GM12891 (cell line): Measurements from ENCODE around the gene OPRL1.
"Not testable (repeated sequence)": the region's sequence is repeated elsewhere in the genome, so short reads cannot be mapped to it uniquely, and the experiment has no call there.

Experiments
- DNase-seq: peaks from one replicate; pipeline ENCODE4 v3.0.0; 2011; ENCODE audit warnings: low spot score; ENCODE audit not compliant: insufficient read length
- FAIRE-seq: peaks from 2 replicates; lab custom pipeline; 2011; peaks lifted over from hg19 to GRCh38; lab: Jason Lieb, UNC
- PAX5 ChIP-seq: IDR thresholded peaks from 2 replicates; pipeline ENCODE4 v1.6.1; 2011; ENCODE audit warnings: low read length, moderate library complexity, mild to moderate bottlenecking; ENCODE audit not compliant: insufficient read depth, severe bottlenecking
- POLR2A ChIP-seq: IDR thresholded peaks from 2 replicates; pipeline ENCODE4 v1.6.1; 2011; ENCODE audit warnings: low read depth, low read length, control low read depth
- POLR2AphosphoS5 ChIP-seq: IDR thresholded peaks from 2 replicates; pipeline ENCODE4 v1.6.1; 2011; ENCODE audit warnings: low read depth, low read length, control low read depth
- POU2F2 ChIP-seq: IDR thresholded peaks from 2 replicates; pipeline ENCODE4 v1.6.1; 2011; ENCODE audit warnings: low read depth, mild to moderate bottlenecking, control low read depth, low read length, moderate library complexity
- SPI1 ChIP-seq: IDR thresholded peaks from 2 replicates; pipeline ENCODE4 v1.6.1; 2011; ENCODE audit warnings: low read depth, low read length, control low read depth
- TAF1 ChIP-seq: IDR thresholded peaks from 2 replicates; pipeline ENCODE4 v1.6.1; 2011; ENCODE audit warnings: low read depth, low read length, control low read depth

The OPRL1 gene

GRCh38 chr20:64086801-64087200, 6.9 kb downstream of the OPRL1 start:
- DNase-seq (no peak), FAIRE-seq (no peak)
- TF ChIP-seq PAX5 (no peak), TAF1 (no peak), POLR2A (no peak), SPI1 (no peak), POU2F2 (no peak), POLR2AphosphoS5 (no peak)

- not testable (repeated sequence) for DNase-seq, FAIRE-seq
Measured at GRCh38 chr20:64087226-64087825, 7.4 kb downstream of the OPRL1 start.

- peak; percentile 93 for FAIRE-seq
- DNase-seq, result not testable (repeated sequence)
Measured at GRCh38 chr20:64088586-64088985, 8.7 kb downstream of the OPRL1 start.

DNA sequence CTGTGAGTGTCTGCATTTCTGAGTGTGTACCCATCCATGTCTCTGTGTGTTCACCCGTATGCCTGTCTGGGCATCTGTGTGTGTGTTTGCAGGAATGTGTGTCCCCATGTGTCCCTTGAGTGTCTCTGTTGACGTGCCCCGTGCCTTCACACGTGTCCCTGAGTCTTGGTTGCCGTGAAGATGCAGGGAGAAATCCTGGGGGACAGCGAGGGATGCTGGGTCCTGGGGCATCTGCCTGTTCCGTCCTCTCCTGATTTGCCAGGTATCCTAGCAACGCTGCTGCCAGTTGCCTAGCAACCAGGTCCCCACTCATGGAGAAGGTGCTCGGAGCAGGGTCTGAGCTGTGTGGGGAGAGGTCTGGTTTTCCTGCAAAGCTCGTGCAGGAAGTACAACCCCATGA, 10.3 kb downstream of the OPRL1 start:
- no peak for DNase-seq
- TF ChIP-seq POLR2A (no peak), POU2F2 (no peak), SPI1 (no peak), TAF1 (no peak), PAX5 (no peak), POLR2AphosphoS5 (no peak)
- FAIRE-seq, result no peak

DNA sequence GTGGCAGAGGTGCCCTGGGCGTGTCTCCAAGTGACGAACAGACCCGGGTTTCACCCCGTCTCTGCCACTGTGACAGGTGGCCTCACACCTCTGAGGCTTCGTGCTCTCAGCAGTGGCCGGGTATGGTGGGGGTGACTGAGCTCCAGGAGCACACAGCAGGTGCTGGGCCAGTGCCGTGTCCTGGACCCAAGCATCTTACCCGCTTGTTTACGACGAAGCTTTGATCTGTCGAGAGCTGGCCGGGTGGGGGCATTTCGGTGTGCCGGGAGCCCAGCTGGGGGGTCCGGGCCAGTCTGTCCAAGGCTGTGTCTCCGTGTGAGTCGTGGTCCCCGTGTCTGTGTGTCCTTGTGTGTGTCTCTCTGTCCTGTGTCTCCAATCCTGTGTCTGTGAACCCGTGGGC, 11.5 kb downstream of the OPRL1 start:
- FAIRE-seq (no peak), DNase-seq (no peak)
- TF ChIP-seq POLR2AphosphoS5 (no peak), PAX5 (no peak), TAF1 (no peak), POLR2A (no peak), SPI1 (no peak), POU2F2 (no peak)

GRCh38 chr20:64091770-64092169, 11.9 kb downstream of the OPRL1 start:
- no peak for TF ChIP-seq POLR2A
- TF ChIP-seq PAX5, result no peak
- no peak for TF ChIP-seq POU2F2
- no peak for TF ChIP-seq SPI1
- TF ChIP-seq POLR2AphosphoS5, result no peak
- TF ChIP-seq TAF1, result no peak
- DNase-seq, result no peak
- no peak for FAIRE-seq

DNA sequence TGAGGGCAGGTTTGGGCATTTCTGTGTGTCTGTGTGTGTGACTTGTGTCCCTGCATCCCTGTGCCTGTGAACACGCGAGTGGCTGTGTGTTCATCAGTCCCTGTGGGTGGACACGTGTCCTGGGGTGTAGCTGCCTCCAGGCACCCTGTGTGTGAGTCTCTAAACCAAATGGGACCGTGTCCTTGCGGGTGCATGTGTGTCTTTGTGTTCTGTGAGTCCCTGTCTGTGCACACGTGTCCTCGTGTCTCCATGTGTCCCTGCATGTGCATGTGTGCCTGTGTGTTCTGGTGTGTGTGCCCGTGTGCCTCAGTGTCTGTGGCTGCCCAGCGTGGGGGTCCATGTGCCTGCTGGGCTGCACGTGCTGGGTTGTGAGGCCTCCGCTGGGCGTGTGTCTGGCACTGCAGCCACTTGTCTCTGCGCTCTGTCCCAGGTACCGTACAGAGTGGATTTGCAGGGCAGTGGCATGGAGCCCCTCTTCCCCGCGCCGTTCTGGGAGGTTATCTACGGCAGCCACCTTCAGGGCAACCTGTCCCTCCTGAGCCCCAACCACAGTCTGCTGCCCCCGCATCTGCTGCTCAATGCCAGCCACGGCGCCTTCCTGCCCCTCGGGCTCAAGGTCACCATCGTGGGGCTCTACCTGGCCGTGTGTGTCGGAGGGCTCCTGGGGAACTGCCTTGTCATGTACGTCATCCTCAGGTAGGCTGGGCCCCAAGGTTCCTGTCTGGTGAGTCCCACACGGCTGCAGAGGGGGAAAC, 12.6 kb downstream of the OPRL1 start:
- TF ChIP-seq SPI1, result no peak
- TF ChIP-seq POLR2A, result no peak
- TF ChIP-seq TAF1, result no peak
- no peak for TF ChIP-seq PAX5
- no peak for TF ChIP-seq POLR2AphosphoS5
- no peak for TF ChIP-seq POU2F2
- DNase-seq (no peak), FAIRE-seq (no peak)

- FAIRE-seq (no peak), DNase-seq (no peak)
- TF ChIP-seq SPI1, result no peak
- TF ChIP-seq POU2F2, result no peak
- no peak for TF ChIP-seq POLR2AphosphoS5
Measured at GRCh38 chr20:64093013-64093503, 13.2 kb downstream of the OPRL1 start.

- FAIRE-seq, result no peak
- TF ChIP-seq POU2F2 (no peak), PAX5 (no peak), TAF1 (no peak), POLR2A (no peak), SPI1 (no peak), POLR2AphosphoS5 (no peak)
- DNase-seq, result no peak
Measured at GRCh38 chr20:64095455-64095854, 15.6 kb downstream of the OPRL1 start.

GRCh38 chr20:64095927-64096326, 16.0 kb downstream of the OPRL1 start:
- FAIRE-seq (peak; percentile 41), DNase-seq (no peak)
- no peak for TF ChIP-seq POU2F2
- no peak for TF ChIP-seq POLR2A
- no peak for TF ChIP-seq PAX5
- TF ChIP-seq TAF1, result no peak
- no peak for TF ChIP-seq SPI1
- TF ChIP-seq POLR2AphosphoS5, result no peak

DNA sequence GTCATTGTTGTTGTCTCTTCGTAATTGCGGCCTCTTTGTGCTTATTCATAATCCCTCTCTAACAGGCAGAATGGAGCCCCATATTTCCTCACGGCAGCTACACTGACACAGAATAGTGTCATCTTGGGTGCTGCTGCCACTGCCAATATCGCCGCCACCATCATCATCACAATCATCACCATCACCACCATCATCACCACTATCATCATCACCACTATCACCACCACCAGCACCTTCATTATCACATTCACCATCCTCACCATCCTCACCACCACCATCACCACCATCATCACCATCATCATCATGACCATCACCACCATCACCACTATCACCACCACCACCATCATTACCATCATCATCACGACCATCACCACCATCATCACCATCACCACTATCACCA, 16.7 kb downstream of the OPRL1 start:
- no peak for TF ChIP-seq SPI1
- no peak for TF ChIP-seq TAF1
- no peak for TF ChIP-seq POU2F2
- no peak for TF ChIP-seq POLR2AphosphoS5
- no peak for TF ChIP-seq PAX5
- no peak for FAIRE-seq
- no peak for DNase-seq
